Loucy (cell line): ENCODE results near the gene GPR152.

Source experiments
- CTCF ChIP-seq: fragments of 200-600 bp; sonication (generic); conservative IDR thresholded peaks from 2 replicates; pipeline ENCODE4 v1.5.1; 2014; ENCODE audit warnings: mild to moderate bottlenecking, antibody characterized with exemption, low read length
- EZH2phosphoT487 ChIP-seq: fragments of 200-600 bp; IDR thresholded peaks from 2 replicates; pipeline ENCODE4 v1.6.1; 2018; ENCODE audit warnings: antibody characterized with exemption, mild to moderate bottlenecking, moderate library complexity, borderline replicate concordance

DNA sequence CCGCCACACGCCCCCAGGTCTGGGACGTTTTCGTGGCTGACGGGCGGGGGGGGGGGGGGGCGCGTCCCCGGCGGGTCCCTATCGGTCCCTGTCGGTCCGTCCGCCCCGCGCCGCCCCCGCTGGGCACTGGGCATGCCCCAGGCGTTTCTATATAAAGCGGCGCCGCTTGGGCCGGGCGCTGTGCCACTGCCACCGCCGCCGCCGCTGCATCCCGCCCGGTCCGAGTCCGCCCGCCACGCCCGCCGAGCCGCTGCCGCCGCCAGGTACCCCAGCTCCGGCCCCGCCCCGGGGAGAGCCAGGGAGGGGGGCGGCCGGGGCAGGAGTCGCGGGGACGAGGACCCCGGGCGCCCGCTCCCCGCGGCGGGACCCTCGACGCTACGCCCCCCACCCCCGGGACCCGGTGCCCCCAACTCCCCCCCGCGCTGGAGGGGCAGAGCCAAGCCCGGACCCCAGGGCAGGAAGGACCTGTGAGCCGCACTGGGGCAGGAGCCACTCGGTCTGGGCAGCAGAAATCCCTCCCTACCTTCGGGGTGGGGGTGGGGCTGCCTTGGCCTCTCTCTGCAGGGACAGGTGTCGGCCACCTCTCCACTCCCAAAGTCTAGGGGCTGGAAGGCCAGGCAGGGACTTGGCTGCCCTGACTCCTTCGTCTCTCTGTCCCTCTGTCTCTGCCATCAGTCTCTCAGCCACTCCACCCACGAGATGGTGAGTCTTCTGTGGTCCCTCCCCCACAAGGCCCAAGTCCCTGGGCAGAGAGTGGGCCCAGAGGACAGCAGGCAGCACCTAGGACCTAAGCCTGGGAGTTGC, 36.8 kb downstream of the GPR152 start, which contains the start of gene CARNS1:
- no peak for TF ChIP-seq EZH2phosphoT487
- TF ChIP-seq CTCF = no peak
